Parathyroid adenoma (tissue), 2 donors: ENCODE data around the gene RMND5A.
"Not testable (repeated sequence)": the region's sequence is repeated elsewhere in the genome, so short reads cannot be mapped to it uniquely, and the experiment has no call there.

ENCODE experiments used
- H2AFZ ChIP-seq: fragments of 300-600 bp; sonication (generic); one replicate; pipeline ENCODE4 v1.7.0; 2017; ENCODE audit warnings: antibody characterized with exemption, mild to moderate bottlenecking
- H3K27ac ChIP-seq: fragments of 300-600 bp; sonication (generic); one replicate; pipeline ENCODE4 v1.7.0; 2017
- H3K27me3 ChIP-seq: fragments of 300-600 bp; sonication (generic); one replicate; pipeline ENCODE4 v1.7.0; 2017; ENCODE audit warnings: low read length; ENCODE audit not compliant: control insufficient read depth, insufficient read depth
- H3K36me3 ChIP-seq: fragments of 300-600 bp; sonication (generic); one replicate; pipeline ENCODE4 v1.7.0; 2017; ENCODE audit warnings: low read length; ENCODE audit not compliant: control insufficient read depth, insufficient read depth
- H3K4me1 ChIP-seq: fragments of 300-600 bp; sonication (generic); one replicate; pipeline ENCODE4 v1.7.0; 2017; ENCODE audit warnings: control low read depth
- H3K4me2 ChIP-seq: fragments of 300-600 bp; sonication (generic); one replicate; pipeline ENCODE4 v1.7.0; 2017; ENCODE audit warnings: low read length
- H3K4me3 ChIP-seq: fragments of 300-600 bp; sonication (generic); one replicate; pipeline ENCODE4 v1.7.0; 2017; ENCODE audit warnings: low read depth, low read length
- H3K79me2 ChIP-seq: fragments of 300-600 bp; sonication (generic); one replicate; pipeline ENCODE4 v1.7.0; 2017; ENCODE audit warnings: control low read depth
- H3K9ac ChIP-seq: fragments of 300-600 bp; sonication (generic); one replicate; pipeline ENCODE4 v1.7.0; 2017; ENCODE audit warnings: mild to moderate bottlenecking
- H3K9me3 ChIP-seq: fragments of 300-600 bp; sonication (generic); one replicate; pipeline ENCODE4 v1.7.0; 2017; ENCODE audit warnings: low read length; ENCODE audit not compliant: control insufficient read depth
- CTCF ChIP-seq: fragments of 300-600 bp; sonication (generic); IDR thresholded peaks from one replicate; pipeline ENCODE4 v1.7.0; 2017; ENCODE audit warnings: antibody characterized with exemption, mild to moderate bottlenecking
- donor health status: primary hyperparathyroidism.

Gene RMND5A

GRCh38 chr2:86719637-86720539 lies at the start of gene RMND5A:
RMND5A (plus strand) TSS chr2:86720291; CDS start chr2:86720668, 377 bp downstream.
- H3K9me3 ChIP-seq, H3K4me1 ChIP-seq, H3K27me3 ChIP-seq, H3K36me3 ChIP-seq, H3K79me2 ChIP-seq: not testable (repeated sequence)
- H3K4me2 ChIP-seq, result peak within 1 kb of the TSS; percentile 67
- H3K4me3 ChIP-seq, result peak within 1 kb of the TSS; percentile 52
- H2AFZ ChIP-seq, result peak within 1 kb of the TSS; percentile 73
- peak within 1 kb of the TSS; percentile 37 for H3K9ac ChIP-seq
- H3K27ac ChIP-seq, result peak within 1 kb of the TSS; percentile 92

GRCh38 chr2:86671337-86671981 lies 48.6 kb upstream of the RMND5A start:
- Histone ChIP-seq H3K4me3 (no peak overlapping the region), H3K4me1 (peaks cover 14% of the 10 kb centered on the region), H2AFZ (peak overlapping the region; percentile 43), H3K36me3 (no peaks in the 10 kb centered on the region), H3K27ac (peak overlapping the region; percentile 16), H3K9ac (no peak overlapping the region), H3K4me2 (peak overlapping the region; percentile 0), H3K79me2 (no peaks in the 10 kb centered on the region), H3K9me3 (no peaks in the 10 kb centered on the region), H3K27me3 (no peaks in the 10 kb centered on the region)
- no peak for TF ChIP-seq CTCF

- Histone ChIP-seq H3K4me1 (peaks cover 14% of the 10 kb centered on the region), H3K9me3 (no peaks in the 10 kb centered on the region), H3K4me2 (no peak overlapping the region), H3K27me3 (no peaks in the 10 kb centered on the region), H3K36me3 (no peaks in the 10 kb centered on the region), H3K4me3 (no peak overlapping the region), H2AFZ (no peak overlapping the region), H3K27ac (no peak overlapping the region), H3K79me2 (no peaks in the 10 kb centered on the region), H3K9ac (no peak overlapping the region)
- TF ChIP-seq CTCF, result no peak
These were observed 48.0 kb upstream of the RMND5A start for GRCh38 chr2:86672027-86672545.

- H3K4me1 ChIP-seq, result peaks cover 14% of the 10 kb centered on the region
- no peak overlapping the region for H3K4me3 ChIP-seq
- no peak overlapping the region for H3K4me2 ChIP-seq
- H3K9me3 ChIP-seq, result no peaks in the 10 kb centered on the region
- TF ChIP-seq CTCF, result no peak
- no peaks in the 10 kb centered on the region for H3K27me3 ChIP-seq
- H3K79me2 ChIP-seq, result no peaks in the 10 kb centered on the region
- peak overlapping the region; percentile 7 for H2AFZ ChIP-seq
- no peak overlapping the region for H3K9ac ChIP-seq
- H3K27ac ChIP-seq, result no peak overlapping the region
- H3K36me3 ChIP-seq, result no peaks in the 10 kb centered on the region
These were observed 47.1 kb upstream of the RMND5A start for GRCh38 chr2:86673011-86673410.

GRCh38 chr2:86673986-86674670 lies 46.0 kb upstream of the RMND5A start:
- H3K9ac ChIP-seq, result no peak overlapping the region
- TF ChIP-seq CTCF, result no peak
- no peak overlapping the region for H3K4me3 ChIP-seq
- H3K4me2 ChIP-seq, result no peak overlapping the region
- peak overlapping the region; percentile 47 for H2AFZ ChIP-seq
- no peaks in the 10 kb centered on the region for H3K9me3 ChIP-seq
- no peaks in the 10 kb centered on the region for H3K27me3 ChIP-seq
- peaks cover 14% of the 10 kb centered on the region for H3K4me1 ChIP-seq
- no peak overlapping the region for H3K27ac ChIP-seq
- no peaks in the 10 kb centered on the region for H3K79me2 ChIP-seq
- no peaks in the 10 kb centered on the region for H3K36me3 ChIP-seq
